GM04504 (cell line): ENCODE measurements around the gene KIF26B.

Experiments
- DNase-seq: peaks from one replicate; pipeline ENCODE4 v3.0.0-alpha.2; 2012; ENCODE audit warnings: low read depth

Gene KIF26B

DNA sequence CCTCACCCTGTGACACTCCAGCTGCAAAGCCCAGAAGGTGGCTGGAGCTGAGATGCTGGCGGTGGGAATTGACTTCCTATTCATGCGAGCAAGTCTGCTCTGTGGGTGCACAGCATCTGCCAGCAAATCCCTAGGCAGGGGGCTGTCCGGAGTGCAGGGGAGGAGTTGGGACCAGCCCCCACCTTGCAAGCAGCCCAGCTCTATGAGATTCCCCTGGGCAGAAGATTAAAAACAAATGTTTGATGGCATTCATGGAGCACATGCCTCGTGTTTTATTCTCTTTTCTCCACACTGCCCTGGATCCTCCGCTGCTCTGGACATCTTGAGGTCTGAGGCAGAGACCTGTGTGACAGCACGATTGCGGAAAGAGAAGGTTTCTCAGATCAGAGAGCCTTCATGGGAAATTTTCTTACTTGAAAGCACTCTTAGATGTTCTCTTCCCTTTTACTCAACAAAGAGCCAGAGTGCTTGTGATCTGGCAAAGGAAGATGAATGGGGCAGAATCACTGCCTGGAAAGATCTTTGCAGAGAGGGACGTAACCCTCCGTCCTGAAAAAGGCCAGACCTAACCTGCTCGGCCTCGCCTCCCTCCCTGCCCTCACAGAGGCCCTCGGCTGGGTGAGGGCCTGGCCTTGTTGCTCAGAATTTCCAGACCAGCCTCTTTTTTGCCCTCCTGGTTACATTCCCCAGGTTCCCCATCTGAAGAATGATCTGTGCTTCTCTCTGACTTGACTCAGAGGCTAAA lies 597.1 kb downstream of the KIF26B start:
- no peak for DNase-seq

DNA sequence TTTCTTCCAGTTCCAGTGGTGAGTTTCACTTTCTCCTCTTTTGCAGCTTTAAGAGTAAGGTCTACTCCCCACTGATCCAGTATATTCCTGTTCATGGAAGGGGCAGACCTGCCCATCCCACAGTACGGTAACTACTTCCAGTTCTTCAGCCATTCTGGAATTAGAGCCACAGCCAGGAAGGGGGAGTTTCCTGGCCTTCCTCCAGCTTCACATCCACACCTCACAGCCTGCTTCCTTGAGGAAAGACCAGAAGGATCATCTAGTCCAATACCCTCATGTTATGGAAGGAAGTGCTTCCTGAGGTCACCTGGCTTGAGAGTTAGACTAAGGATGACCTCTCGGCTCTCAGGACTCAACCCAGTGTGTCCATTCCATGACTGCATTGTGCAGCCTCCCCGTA lies 597.8 kb downstream of the KIF26B start:
- no peak for DNase-seq

DNA sequence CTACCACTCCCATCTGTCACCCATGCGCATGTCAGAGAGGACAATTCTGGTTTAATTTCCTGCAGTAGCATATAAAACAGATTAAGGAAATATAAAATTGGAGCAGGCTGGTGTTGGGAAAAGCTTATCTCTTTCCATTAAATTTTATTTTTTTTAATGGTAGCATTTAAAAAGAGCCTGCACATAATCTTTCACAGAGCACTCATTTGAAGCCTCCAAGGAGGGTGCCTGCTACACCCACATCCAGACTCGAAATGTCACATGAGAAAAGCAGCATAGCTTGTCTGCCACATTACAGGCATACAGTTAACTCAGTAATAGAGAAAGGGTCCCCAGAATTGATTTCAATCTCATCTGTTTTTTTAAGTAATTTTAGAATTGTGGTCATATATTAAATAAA lies 599.0 kb downstream of the KIF26B start:
- DNase-seq, result no peak

DNA sequence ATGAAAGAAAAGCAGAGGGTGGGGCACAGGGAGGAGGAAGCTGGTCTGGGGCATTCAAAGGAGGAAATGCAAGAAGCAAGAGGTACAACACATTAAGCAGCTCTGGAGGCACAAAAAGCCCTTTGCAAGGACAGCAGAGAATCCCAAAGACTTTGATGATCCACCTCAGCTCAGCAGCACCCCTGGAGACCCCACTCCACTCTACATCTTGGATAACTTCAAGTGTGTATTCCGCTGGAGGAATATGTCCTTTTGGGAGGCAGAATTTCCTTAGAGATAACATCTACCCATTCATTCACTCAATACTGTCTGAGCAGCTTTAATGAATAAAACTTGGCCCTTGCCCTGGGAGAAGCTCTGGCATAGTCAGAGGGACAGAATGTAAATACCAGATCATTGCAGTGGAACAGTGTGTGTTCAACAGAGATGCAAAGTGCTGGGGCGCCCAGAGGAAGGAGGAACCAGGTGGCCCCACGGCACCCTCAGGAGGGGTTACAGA lies 599.7 kb downstream of the KIF26B start:
- DNase-seq, result no peak
